Activated T-cell treated with anti-CD3 and anti-CD28 coated beads for 24 hours (primary cell): ENCODE results near the gene MERTK.
"Not testable (repeated sequence)": the region's sequence is repeated elsewhere in the genome, so short reads cannot be mapped to it uniquely, and the experiment has no call there.

Experiments used
- DNase-seq: peaks from one replicate; pipeline ENCODE4 v3.0.0-alpha.2; 2020; ENCODE audit warnings: low read depth

Gene MERTK

DNA sequence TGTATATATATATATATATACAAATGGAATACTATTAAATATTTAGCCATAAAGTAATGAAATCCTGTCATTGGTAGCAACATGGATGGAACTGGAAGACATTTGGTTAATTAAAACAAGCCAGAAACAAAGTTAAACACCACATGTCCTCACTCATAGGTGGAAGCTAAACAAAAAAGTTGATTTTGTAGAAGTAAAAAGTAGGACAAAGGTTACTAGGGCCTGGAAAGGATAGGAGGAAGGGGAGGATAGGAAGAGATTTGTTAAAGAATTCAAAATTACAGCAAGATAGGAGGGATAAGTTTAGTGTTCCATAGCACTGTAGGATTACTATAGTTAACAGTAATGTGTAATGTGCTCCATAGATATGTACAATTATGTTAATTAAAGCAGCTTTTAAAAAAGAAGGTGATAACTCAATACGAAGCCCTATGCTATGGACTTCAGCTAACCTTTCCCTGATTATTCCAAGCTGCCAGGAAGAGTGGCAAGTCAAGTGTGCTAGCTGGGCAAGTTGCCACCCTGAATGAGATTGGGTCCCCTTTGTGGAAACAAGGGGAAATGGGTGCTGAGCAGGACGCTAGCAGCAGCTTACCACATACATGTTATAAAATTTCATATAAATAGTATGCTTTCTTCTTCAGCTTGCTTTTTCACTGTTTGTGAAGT is 12.3 kb downstream of the MERTK start:
- no peak for DNase-seq

DNA sequence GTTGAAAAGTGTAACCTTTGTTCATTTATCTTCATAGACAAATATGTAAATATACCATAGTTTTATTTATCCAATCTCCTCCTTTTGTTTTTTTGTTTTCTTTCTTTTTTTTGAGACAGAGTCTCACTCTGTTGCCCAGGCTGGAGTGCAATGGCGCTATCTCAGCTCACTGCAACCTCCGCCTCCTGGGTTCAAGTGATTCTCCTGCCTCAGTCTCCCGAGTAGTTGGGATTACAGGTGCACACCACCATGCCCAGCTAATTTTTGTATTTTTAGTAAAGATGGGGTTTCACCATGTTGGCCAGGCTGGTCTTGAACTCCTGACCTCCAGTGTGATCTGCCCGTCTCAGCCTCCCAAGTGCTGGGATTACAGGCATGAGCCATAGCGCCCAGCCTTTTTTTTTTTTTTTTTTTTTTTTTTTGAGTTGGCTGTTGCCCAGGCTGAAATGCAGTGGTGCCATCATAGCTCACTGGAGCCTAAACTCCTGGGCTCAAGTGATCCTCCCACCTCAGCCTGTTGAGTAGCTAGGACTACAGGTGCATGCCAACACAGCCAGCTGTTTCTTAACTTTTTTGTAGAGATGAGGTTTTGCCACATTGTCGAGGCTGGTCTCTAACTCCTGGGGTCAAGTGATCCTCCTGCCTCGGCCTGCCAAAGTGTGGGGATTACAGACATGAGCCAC is 13.0 kb downstream of the MERTK start:
- not testable (repeated sequence) for DNase-seq

DNA sequence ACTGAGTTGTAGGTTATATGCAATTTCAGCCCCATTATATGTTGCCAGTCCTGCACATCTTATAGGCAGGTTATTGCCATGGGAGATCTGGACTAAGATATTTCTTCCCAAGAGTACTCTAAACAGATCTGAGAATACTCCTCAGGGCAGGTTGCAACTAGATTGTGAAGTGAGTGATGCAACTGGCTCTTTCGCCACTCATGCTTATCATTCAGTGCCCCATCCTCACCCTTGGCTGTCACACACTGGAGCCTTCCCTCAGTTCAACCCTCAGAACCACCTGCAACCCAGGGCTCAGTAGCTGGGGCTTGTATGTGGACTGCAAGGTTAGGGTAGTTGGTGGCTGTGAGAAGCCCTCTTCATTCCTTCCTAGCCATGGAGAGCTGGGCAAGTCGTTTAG is 14.1 kb downstream of the MERTK start:
- DNase-seq = no peak

DNA sequence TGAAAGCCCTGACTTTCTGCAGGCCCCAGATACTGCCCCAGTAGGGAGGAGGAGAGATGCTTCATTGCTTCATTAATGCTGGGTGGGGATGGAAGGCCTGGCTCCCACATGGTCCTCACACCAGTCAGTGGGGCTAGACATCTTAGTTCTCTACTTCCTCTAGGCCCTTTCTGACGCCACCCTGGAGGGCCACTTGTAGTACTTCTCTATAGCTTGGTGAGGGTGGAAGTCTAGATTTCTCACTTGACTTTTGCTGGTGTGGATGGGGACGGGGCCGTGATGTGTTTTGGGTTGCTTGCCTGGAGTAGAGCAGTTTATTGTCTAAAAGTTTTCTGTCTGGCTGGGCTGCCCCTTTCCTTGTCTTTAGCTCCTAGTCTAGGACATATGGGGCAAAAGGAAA is 18.7 kb downstream of the MERTK start:
- DNase-seq = no peak

DNA sequence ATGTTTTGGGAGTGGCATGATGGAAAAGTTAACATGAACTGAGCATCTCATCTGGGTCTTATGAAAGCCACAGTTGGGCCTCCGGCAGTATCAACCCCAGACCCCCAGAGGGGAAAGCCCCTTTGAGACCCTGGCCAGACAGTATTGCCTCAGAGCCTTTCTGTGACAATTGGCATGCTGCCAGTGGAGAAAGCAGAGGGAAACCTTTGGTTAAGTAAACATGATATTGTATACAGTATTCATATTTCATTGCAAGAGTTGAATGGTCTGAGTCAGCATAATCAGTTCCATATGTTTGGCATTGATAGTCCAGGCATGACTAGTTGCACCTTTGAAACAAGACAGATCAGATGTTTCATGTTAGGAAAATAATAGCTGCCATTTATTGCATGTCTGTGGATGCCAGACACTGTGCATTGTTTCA is 20.0 kb downstream of the MERTK start:
- DNase-seq = no peak

DNA sequence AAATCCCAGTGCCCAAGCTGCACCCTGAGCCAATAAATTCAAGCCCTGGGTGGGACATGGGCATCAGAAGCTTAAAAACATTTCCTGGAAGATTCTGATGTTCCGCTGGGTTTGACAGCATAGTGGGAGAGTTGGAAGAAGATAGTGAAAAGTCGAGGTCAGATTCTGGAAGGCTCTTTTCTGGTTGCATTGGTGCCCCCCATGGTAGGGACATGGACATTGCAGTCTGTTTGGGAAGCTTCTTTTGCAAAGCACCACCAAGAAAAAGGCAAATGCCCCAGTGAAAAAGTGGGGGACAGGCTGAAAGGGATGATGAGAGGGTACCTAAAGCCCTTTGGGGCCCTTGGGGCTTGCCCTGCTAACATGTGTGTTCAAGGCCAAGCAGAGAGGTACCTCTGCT is 21.0 kb downstream of the MERTK start:
- no peak for DNase-seq

DNA sequence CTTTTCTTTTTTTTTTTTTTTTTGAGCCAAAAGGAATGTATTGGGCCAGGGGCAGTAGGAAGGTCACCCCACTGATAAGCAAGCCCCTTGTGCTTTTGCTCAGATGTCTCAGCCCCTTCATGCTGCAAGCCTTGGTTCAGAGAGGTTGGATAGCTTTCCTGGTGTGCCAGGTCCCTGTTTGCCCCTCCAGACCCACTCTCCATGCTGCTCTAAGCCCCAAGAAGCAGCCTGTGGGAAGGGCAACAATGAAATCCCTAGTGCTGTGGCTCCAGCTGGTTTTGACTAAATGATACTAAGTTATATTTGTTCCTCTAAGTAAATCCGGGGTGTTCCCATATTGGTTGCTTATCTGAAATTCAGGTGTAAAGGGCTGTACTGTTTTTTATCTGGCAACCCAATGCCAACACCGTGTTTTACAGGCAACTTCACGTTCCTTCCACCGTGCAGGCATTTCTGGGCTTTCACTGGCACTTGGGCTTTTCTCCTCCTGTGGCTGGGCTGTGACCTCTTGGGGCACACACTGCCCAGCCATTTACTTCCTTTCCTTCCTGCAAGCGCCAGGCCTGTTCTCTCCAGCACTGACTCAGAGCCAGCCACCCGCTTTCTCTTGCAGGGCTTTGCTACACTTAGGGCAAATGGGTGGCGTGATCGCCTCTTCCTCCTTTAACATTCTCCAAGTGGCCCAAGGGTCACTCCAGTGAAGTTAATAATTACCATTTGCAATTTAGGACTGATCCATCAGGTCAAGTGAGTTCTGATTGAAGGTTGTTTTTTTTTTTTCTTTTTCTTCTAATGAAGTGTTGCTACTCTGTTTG is 21.6 kb downstream of the MERTK start:
- no peak for DNase-seq

DNA sequence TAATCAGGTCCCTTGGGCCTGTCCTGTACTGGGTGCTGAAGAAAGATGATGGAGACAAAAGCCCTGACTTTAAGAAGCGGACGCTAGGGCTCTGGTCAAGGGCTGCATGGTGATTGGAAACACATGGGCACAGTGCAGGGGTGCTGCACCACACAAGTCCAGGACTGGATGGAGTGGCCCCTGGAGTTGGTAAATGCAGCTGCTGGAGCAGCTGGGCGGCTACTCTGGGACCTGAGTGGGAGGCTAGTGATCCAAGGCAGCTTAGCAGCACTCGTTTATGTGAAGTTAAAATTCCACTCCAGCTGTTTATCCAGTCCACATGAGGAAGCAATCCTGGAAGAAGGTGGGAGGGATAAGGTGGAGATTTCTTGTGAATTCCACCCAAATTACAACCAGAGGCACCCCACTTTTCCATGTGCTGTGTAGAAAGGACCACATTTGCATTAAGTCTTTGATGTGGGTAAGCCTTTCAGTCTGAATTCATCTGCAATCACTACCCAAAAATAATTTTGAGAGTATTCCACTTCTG is 24.9 kb downstream of the MERTK start:
- DNase-seq = no peak

DNA sequence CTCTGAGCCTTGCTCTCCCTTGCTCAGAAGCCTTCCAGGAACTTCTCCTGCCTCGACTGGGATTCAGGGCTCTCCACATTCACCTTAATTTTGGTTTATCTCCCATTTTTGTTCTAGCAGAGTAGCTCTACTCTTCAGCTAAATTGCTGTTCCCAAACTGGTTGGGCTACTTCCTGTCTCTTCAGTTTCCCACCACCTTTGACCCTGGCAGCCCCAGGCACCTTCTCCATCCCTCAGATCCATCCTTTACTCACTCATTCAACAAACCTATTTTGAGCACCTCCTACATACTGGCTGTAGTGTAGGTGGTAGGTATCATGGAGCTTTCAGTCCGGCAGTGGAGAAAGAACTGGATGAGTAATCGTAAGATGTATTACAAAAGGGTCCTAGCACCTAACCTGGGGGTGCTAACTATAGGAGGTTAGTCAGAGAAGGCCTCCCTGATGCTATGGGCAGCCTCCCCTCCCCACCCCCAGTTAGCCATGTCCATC is 26.3 kb downstream of the MERTK start:
- no peak for DNase-seq

DNA sequence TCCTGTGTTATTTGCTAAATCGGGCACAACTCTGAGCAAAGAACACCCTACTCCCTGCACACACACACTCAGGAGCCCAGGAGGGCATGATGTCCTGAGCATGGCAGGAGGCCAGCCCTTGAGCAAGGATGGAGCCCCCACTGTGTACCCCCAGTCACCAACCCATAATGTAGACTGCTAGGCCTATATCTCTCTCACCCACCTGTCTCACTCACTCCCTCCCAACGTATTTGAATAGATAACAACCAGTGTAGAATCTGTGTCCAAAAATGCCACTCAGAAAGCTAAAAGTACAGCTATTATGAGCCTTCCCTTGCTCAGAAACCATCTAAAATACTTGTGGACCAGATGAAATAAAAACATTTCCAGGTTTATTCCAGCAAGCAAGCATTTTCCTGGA is 29.3 kb downstream of the MERTK start:
- no peak for DNase-seq

DNA sequence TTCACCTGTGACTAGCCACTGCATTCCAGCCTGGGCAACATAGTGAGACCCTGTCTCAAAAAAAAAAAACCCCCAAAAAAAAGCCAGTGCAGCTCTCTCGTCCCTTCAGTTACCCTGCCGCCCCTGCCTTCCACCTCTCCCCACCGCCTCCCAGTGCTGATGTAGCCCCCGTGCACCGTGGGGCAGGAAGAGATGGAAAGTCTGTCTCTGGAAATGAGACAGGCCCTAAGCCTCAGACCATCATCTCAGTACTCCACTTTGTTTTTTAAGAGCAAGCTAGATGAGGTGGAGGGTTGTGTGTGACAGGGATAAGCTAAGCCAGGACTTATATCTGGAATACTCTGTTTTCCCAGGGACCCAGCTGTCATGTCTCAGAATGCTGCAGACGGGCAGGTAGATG is 32.0 kb downstream of the MERTK start:
- DNase-seq = no peak

DNA sequence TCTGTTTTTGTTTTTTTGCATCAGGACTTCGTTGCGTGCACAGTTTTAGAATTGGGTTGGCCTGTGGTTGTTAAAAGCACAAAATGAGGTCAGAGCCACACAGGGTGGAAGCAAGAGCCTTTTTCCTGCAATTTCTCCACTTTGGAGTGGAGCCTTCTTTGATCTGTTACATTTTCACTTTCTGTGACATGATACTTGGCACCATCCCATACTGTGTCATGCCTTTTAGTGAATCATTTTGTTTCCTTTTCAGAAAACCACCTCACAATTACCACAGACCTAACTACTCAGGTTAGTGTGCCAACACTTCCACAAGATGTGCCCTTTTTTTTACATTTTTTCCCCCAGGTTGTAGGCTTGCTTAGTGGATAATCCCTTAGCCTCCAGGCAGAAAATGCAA is 32.5 kb downstream of the MERTK start:
- DNase-seq = no peak

DNA sequence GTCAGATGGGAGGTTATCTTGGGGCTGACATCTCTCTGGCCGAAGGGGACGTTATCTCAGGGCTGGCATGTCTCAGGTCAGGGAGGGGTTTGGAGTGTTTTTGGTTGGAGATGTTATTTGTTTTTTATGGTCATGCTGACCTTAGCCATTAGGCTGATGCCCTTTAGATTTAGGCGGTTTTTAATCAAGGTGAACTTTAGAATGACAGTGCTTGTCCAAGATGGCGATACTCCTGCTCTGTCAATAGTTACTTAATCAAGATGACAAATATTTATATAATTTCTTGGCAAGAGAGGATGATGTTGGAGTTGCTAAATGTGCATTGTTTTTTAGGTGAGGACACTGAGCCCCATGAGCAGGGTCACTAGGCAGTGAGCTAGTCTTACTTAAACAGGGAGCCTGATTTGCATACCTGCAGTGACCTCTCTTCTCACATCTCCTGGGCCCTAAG is 34.5 kb downstream of the MERTK start:
- no peak for DNase-seq

DNA sequence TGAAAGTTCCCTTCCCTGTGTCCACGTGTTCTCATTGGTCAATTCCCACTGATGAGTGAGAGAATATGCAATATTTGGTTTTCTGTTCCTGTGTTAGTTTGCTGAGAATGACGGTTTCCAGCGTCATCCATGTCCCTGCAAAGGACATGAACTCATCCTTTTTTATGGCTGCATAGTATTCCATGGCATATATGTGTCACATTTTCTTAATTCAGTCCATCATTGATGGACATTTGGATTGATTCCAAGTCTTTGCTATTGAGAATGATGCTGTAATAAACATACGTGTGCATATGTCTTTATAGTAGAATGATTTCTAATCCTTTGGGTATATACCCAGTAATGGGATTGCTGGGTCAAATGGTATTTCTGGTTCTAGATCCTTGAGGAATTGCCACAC is 35.5 kb downstream of the MERTK start:
- not testable (repeated sequence) for DNase-seq

DNA sequence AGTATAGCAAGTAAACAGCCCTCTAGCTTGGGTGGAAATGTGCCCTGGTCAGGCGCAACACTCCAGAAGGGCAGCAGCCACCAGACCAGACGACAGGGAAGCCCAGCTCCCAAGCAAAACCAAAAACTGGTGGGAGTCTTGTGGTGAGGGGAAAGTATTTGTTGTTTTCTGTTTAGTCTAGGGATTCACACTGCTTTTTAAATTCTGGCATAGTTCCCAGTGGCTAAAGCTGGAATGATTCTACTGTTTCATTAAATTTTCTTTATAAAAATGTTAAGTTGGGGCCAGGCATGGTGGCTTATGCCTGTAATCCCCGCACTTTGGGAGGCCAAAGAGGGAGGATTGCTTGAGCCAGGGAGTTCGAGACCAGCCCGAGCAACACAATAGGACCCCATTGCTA is 38.5 kb downstream of the MERTK start:
- DNase-seq = no peak

DNA sequence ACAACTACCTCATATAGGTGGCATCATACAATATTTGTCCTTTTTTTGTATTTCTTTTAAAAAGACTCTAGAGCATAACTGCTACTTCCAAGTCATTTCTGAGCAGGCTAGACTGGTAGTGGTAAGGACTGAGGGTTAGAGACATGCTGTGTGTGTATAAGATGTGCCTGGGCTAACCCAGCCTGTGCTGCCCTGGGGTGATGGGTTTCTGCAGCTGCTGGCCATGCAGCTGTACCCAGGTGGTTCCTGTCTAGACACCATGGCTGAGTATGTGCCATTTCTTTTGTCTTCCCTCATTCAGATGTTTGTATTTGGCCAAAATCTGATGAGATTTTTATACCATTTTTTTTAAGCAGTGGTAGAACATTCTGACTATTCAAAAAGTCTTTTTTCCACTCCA is 40.0 kb downstream of the MERTK start:
- no peak for DNase-seq

DNA sequence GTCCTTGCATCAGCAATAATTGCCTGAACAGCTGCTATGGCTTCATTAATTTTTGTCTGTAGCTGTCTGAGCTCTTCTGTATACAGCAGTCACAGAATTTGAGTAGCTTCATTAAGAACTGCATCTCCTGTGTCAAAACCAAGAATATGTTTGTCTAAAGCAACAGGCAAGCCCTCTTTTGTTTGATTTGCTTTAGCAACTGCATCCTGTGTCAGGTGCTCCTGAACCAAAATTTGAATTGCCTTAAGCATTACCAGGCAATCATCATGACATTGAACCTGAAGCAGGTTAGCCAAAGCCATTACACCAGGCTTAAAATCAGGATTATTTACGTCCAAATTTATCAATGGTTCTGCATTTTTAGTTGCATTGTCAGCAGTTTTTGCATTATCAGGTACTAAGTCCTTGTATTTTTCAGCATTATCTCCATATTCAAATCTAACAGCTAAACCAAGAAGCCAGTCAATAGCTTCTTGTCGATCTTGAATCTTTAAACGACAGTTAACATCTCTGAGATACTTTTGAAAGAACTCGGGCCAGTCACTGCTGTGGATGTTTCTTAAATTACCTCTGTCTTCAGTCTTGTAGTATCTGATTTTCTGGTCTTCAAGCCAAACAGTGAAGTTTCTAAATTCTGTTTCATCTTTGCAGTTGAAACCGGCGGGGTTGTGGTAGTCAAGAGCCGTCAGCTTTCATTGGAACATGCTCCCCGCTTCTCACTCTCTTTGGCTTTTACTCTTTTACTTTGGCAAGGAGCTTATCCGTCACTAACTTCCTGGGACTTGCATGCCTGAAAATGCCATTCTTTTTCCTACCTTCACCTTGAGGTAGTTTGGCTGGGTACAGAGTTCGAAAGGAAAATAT is 42.2 kb downstream of the MERTK start:
- no peak for DNase-seq

DNA sequence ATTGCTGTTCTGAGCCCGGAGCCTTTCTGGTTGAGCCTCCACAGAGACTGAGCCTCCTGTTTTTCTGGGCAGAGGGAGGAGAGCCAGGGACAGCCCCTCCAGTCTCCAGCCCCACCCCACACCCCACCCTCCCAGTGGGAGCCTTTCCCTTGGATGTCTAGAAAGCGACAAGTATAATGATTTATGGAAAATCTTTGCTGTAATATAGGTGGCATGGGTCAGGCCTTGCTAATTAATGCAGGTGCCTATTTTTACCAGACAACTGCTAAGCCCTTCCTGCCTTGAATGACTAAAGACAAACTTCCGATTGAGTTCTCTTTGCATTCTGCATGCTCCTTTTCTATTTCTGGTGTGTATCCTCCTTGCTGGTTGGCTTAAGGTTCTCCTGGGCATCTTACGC is 43.1 kb downstream of the MERTK start:
- no peak for DNase-seq

DNA sequence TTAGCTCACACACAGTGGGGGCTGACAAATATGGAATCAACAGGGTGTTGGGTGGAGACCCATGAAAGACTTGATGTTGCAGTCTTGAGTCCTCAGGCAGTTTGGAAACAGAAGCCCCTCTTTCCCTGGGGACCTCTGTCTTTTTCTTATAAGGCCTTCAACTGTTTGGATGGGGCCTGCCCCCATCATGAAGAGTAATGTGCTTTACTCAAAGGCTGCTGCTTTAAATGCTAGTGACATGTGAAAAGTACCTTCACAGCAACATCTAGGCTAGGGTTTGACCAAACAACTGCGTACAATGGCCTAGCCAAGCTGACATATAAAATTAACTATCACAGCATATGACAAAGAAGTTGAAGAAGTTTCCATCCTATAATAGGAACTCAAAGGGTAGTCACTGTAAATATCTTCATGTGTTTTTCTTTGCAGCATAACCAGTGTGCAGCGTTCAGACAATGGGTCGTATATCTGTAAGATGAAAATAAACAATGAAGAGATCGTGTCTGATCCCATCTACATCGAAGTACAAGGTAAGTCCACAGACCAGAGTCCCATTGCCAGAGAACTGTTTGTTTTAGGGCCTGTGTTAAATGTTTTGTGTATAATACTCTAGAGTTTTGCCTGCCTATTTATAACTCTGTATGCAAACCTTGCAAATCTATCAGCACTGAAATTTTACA is 46.3 kb downstream of the MERTK start:
- no peak for DNase-seq

DNA sequence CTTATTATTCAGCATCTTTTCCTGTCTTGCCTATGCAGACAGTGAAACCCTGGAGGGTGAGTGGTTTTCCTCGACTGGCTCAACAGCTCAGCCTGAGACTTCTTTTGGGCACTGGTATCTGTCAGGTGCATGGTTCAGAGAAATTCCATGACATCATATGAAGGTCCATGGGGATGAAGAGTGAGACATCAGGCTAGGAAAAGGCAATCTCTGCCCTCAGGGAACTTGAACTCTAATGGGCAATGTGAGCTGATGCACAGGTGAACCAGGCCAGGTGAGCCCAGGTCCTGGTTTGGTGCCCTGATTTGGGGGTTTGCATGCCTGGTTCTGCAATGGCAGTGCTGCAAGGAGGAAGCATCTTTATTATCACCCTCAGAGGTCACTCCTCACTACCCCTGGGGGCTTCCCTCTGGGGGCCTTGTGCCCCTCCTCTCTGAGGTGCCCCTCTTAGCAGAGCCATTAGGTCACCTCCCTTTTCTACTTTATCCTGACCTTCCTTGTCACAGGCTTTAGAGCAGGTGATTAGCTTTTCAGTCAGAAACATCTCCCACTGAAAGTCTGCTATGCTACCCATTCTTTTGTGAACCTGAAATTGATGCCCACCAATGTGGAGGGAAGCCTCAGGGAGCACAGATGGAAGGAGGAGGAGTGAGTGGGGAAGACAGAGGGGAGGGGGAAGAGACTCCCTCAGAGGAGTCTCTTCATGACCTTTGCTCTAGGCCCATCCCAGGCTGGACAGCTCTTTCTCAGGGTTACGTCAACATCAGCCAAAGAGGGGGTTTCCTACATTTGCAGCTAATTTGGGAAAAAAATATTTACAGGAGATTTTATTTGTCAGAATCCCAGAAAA is 47.3 kb downstream of the MERTK start:
- DNase-seq = no peak
